Measurements from ENCODE around the gene NDST3.

GRCh38 chr4:118059397-118059796 lies 25.1 kb downstream of the NDST3 start:
- TF ChIP-seq, protein P1, sequence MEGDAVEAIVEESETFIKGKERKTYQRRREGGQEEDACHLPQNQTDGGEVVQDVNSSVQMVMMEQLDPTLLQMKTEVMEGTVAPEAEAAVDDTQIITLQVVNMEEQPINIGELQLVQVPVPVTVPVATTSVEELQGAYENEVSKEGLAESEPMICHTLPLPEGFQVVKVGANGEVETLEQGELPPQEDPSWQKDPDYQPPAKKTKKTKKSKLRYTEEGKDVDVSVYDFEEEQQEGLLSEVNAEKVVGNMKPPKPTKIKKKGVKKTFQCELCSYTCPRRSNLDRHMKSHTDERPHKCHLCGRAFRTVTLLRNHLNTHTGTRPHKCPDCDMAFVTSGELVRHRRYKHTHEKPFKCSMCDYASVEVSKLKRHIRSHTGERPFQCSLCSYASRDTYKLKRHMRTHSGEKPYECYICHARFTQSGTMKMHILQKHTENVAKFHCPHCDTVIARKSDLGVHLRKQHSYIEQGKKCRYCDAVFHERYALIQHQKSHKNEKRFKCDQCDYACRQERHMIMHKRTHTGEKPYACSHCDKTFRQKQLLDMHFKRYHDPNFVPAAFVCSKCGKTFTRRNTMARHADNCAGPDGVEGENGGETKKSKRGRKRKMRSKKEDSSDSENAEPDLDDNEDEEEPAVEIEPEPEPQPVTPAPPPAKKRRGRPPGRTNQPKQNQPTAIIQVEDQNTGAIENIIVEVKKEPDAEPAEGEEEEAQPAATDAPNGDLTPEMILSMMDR (optimal IDR thresholded peaks at IDR 0.05 in 1 of 3, IDR thresholded peaks at IDR 0.05 in 1 of 3, conservative IDR thresholded peaks at IDR 0.05 in 1 of 3; ENCODE audit: extremely low read depth in 1 of 3, insufficient read depth in 2 of 3, low read length in 3 of 3), result no peak
- TF ChIP-seq EZH2 (IDR thresholded peaks at IDR 0.05; ENCODE audit: low read length), result no peak
